ENCODE results near the gene POLR2J.
"Not testable (repeated sequence)": the region's sequence is repeated elsewhere in the genome, so short reads cannot be mapped to it uniquely, and the experiment has no call there.

The POLR2J gene

GRCh38 chr7:102510575-102510974 is 31.9 kb upstream of the POLR2J start:
- POLR2A ChIA-PET; H3K4me3 ChIP-seq (ENCODE audit: low read depth, low read length); CTCF ChIA-PET; H3K4me1 ChIP-seq (ENCODE audit: control insufficient read depth, insufficient read depth, low read length); H3K9me3 ChIP-seq (ENCODE audit: control insufficient read depth, insufficient read depth, low read depth, low read length); H3K36me3 ChIP-seq (ENCODE audit: control insufficient read depth in 2 of 2, insufficient read depth in 1 of 2, low read length in 2 of 2); H3K27ac ChIP-seq (ENCODE audit: extremely low read depth, low read depth, low read length): not testable (repeated sequence)

GRCh38 chr7:102507410-102508088 is 28.8 kb upstream of the POLR2J start:
- H3K4me1 ChIP-seq (ENCODE audit: control insufficient read depth, insufficient read depth, low read length); H3K4me3 ChIP-seq (ENCODE audit: low read depth, low read length); CTCF ChIA-PET; H3K36me3 ChIP-seq (ENCODE audit: control insufficient read depth in 2 of 2, insufficient read depth in 1 of 2, low read length in 2 of 2); H3K9me3 ChIP-seq (ENCODE audit: control insufficient read depth, insufficient read depth, low read depth, low read length); H3K27ac ChIP-seq (ENCODE audit: extremely low read depth, low read depth, low read length); POLR2A ChIA-PET: not testable (repeated sequence)

GRCh38 chr7:102505298-102506185 is 26.8 kb upstream of the POLR2J start:
- H3K36me3 ChIP-seq (ENCODE audit: control insufficient read depth in 2 of 2, insufficient read depth in 1 of 2, low read length in 2 of 2); H3K4me3 ChIP-seq (ENCODE audit: low read depth, low read length); CTCF ChIA-PET; H3K4me1 ChIP-seq (ENCODE audit: control insufficient read depth, insufficient read depth, low read length); H3K9me3 ChIP-seq (ENCODE audit: control insufficient read depth, insufficient read depth, low read depth, low read length); POLR2A ChIA-PET; H3K27ac ChIP-seq (ENCODE audit: extremely low read depth, low read depth, low read length): not testable (repeated sequence)

GRCh38 chr7:102503141-102503540 is 24.4 kb upstream of the POLR2J start:
- H3K27ac ChIP-seq (ENCODE audit: extremely low read depth, low read depth, low read length); H3K4me1 ChIP-seq (ENCODE audit: control insufficient read depth, insufficient read depth, low read length); POLR2A ChIA-PET; CTCF ChIA-PET; H3K4me3 ChIP-seq (ENCODE audit: low read depth, low read length); H3K9me3 ChIP-seq (ENCODE audit: control insufficient read depth, insufficient read depth, low read depth, low read length); H3K36me3 ChIP-seq (ENCODE audit: control insufficient read depth in 2 of 2, insufficient read depth in 1 of 2, low read length in 2 of 2): not testable (repeated sequence)

GRCh38 chr7:102498321-102498720 is 19.6 kb upstream of the POLR2J start:
- H3K36me3 ChIP-seq (ENCODE audit: control insufficient read depth in 2 of 2, insufficient read depth in 1 of 2, low read length in 2 of 2); H3K27ac ChIP-seq (ENCODE audit: extremely low read depth, low read depth, low read length); H3K9me3 ChIP-seq (ENCODE audit: control insufficient read depth, insufficient read depth, low read depth, low read length); CTCF ChIA-PET; H3K4me3 ChIP-seq (ENCODE audit: low read depth, low read length); H3K4me1 ChIP-seq (ENCODE audit: control insufficient read depth, insufficient read depth, low read length); POLR2A ChIA-PET: not testable (repeated sequence)

GRCh38 chr7:102497308-102497707 is 18.6 kb upstream of the POLR2J start:
- CTCF ChIA-PET; H3K36me3 ChIP-seq (ENCODE audit: control insufficient read depth in 2 of 2, insufficient read depth in 1 of 2, low read length in 2 of 2); H3K27ac ChIP-seq (ENCODE audit: extremely low read depth, low read depth, low read length): not testable (repeated sequence)

GRCh38 chr7:102496861-102497260 is 18.1 kb upstream of the POLR2J start:
- H3K4me1 ChIP-seq (ENCODE audit: control insufficient read depth, insufficient read depth, low read length); POLR2A ChIA-PET; CTCF ChIA-PET; H3K27ac ChIP-seq (ENCODE audit: extremely low read depth, low read depth, low read length); H3K4me3 ChIP-seq (ENCODE audit: low read depth, low read length); H3K36me3 ChIP-seq (ENCODE audit: control insufficient read depth in 2 of 2, insufficient read depth in 1 of 2, low read length in 2 of 2); H3K9me3 ChIP-seq (ENCODE audit: control insufficient read depth, insufficient read depth, low read depth, low read length): not testable (repeated sequence)

More at GRCh38 chr7:102497308-102497707, 18.6 kb upstream of the POLR2J start:
- H3K4me1 ChIP-seq (ENCODE audit: control insufficient read depth, insufficient read depth, low read length); H3K4me3 ChIP-seq (ENCODE audit: low read depth, low read length); H3K9me3 ChIP-seq (ENCODE audit: control insufficient read depth, insufficient read depth, low read depth, low read length); POLR2A ChIA-PET: not testable (repeated sequence)

GRCh38 chr7:102494473-102495149 is 15.9 kb upstream of the POLR2J start:
- H3K4me3 ChIP-seq (ENCODE audit: low read depth, low read length); H3K36me3 ChIP-seq (ENCODE audit: control insufficient read depth in 2 of 2, insufficient read depth in 1 of 2, low read length in 2 of 2); H3K27ac ChIP-seq (ENCODE audit: extremely low read depth, low read depth, low read length); CTCF ChIA-PET; POLR2A ChIA-PET; H3K9me3 ChIP-seq (ENCODE audit: control insufficient read depth, insufficient read depth, low read depth, low read length); H3K4me1 ChIP-seq (ENCODE audit: control insufficient read depth, insufficient read depth, low read length): not testable (repeated sequence)

GRCh38 chr7:102494026-102494425 is 15.3 kb upstream of the POLR2J start:
- H3K9me3 ChIP-seq (ENCODE audit: control insufficient read depth, insufficient read depth, low read depth, low read length); H3K27ac ChIP-seq (ENCODE audit: extremely low read depth, low read depth, low read length); CTCF ChIA-PET; POLR2A ChIA-PET; H3K36me3 ChIP-seq (ENCODE audit: control insufficient read depth in 2 of 2, insufficient read depth in 1 of 2, low read length in 2 of 2); H3K4me3 ChIP-seq (ENCODE audit: low read depth, low read length); H3K4me1 ChIP-seq (ENCODE audit: control insufficient read depth, insufficient read depth, low read length): not testable (repeated sequence)

GRCh38 chr7:102493220-102493935 is 14.7 kb upstream of the POLR2J start:
- CTCF ChIA-PET; H3K4me3 ChIP-seq (ENCODE audit: low read depth, low read length); H3K27ac ChIP-seq (ENCODE audit: extremely low read depth, low read depth, low read length); H3K9me3 ChIP-seq (ENCODE audit: control insufficient read depth, insufficient read depth, low read depth, low read length); H3K36me3 ChIP-seq (ENCODE audit: control insufficient read depth in 2 of 2, insufficient read depth in 1 of 2, low read length in 2 of 2); H3K4me1 ChIP-seq (ENCODE audit: control insufficient read depth, insufficient read depth, low read length); POLR2A ChIA-PET: not testable (repeated sequence)

Measured in HEK293 (cell line).